Measurements from ENCODE around the gene SLIT3. TPM values are rescaled to one million over a fixed set of nuclear protein-coding genes. Genes with fewer than 3 reads are reported as not detected.

Gene SLIT3
- total RNA-seq, 4 donors from 2014 or later, result 0.97 to 6.1 (median 3.4) TPM

DNA sequence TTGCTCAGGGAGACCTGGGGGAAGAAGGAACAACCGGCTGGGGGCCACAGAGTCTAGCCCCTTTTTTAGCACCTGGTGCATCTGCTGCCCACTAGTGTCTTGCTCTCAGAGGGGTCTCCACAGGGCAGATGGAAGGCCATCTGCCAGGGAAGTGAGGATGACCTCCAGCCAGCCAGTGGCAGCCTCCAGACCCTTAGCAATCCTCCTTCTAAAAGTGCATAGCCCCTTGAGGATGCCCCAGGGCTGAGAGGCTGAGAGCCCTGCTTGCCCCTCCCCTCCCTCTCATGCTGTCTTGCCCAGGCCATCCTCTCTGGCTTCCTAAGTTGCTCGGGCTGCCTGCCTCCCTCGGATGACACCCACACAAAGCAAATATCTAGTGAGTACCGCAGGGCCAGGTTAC, 640.2 kb downstream of the SLIT3 start:
- no peak overlapping the region for H3K4me3 ChIP-seq
- H3K27me3 ChIP-seq, result no peaks in the 10 kb centered on the region
- DNase-seq (no peak), ATAC-seq (no peak)
- no peak overlapping the region for H3K27ac ChIP-seq
- H3K4me1 ChIP-seq, result no peaks in the 10 kb centered on the region
- in situ Hi-C loops (cut with MboI; ENCODE audit: low sequenced_read_pairs in 4 of 4) (no loop called here), intact Hi-C loops (cut with DNase I; ENCODE audit: low total_unique reads) (no loop called here)
- TF ChIP-seq POLR2A (IDR thresholded peaks at IDR 0.05) (no peak), CTCF (IDR thresholded peaks at IDR 0.05 in 4 of 5, conservative IDR thresholded peaks at IDR 0.05 in 1 of 5) (no peak)
- no peaks in the 10 kb centered on the region for H3K9me3 ChIP-seq
- H3K36me3 ChIP-seq, result no peaks in the 10 kb centered on the region

- in situ Hi-C loops (cut with MboI; ENCODE audit: low sequenced_read_pairs in 4 of 4) (no loop called here), intact Hi-C loops (cut with DNase I; ENCODE audit: low total_unique reads) (no loop called here)
- no peak overlapping the region for H3K27ac ChIP-seq
- TF ChIP-seq CTCF (IDR thresholded peaks at IDR 0.05 in 4 of 5, conservative IDR thresholded peaks at IDR 0.05 in 1 of 5), result no peak
- no peak for TF ChIP-seq POLR2A (IDR thresholded peaks at IDR 0.05)
- DNase-seq (no peak), ATAC-seq (no peak)
- H3K4me1 ChIP-seq, result no peaks in the 10 kb centered on the region
- no peak overlapping the region for H3K4me3 ChIP-seq
- no peaks in the 10 kb centered on the region for H3K9me3 ChIP-seq
- H3K27me3 ChIP-seq, result no peaks in the 10 kb centered on the region
- H3K36me3 ChIP-seq, result no peaks in the 10 kb centered on the region
These were observed 641.6 kb downstream of the SLIT3 start for GRCh38 chr5:168659286-168659847.

GRCh38 chr5:168658394-168658793, 642.5 kb downstream of the SLIT3 start:
- Histone ChIP-seq H3K36me3 (no peaks in the 10 kb centered on the region), H3K27ac (no peak overlapping the region), H3K4me1 (no peaks in the 10 kb centered on the region), H3K9me3 (no peaks in the 10 kb centered on the region), H3K27me3 (no peaks in the 10 kb centered on the region), H3K4me3 (no peak overlapping the region)
- in situ Hi-C loops (cut with MboI; ENCODE audit: low sequenced_read_pairs in 4 of 4), result no loop called here
- DNase-seq (no peak), ATAC-seq (no peak)
- TF ChIP-seq CTCF (IDR thresholded peaks at IDR 0.05 in 4 of 5, conservative IDR thresholded peaks at IDR 0.05 in 1 of 5) (no peak), POLR2A (IDR thresholded peaks at IDR 0.05) (no peak)
- intact Hi-C loops (cut with DNase I; ENCODE audit: low total_unique reads), result no loop called here

DNA sequence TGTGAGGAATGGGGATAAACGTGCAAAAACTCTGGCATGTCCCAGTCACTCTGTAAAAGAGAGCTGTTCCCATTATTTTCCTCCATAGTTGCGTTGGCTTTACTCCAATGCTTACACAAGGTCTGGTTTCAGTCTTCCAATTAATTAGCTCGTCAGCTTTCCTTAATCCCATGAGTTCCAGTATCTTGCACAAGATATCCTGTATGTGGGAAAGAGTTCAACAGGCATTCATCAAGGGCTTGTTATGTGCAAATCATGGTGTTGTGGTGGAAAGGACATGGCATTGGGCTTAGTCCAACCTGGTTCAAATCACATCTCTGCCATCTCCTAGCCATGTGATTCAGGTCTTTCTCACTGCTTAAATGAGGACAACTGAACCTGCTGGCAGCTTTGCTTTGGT, 644.3 kb downstream of the SLIT3 start:
- Histone ChIP-seq H3K36me3 (no peaks in the 10 kb centered on the region), H3K27me3 (no peaks in the 10 kb centered on the region), H3K4me3 (no peak overlapping the region), H3K9me3 (no peaks in the 10 kb centered on the region), H3K4me1 (no peaks in the 10 kb centered on the region), H3K27ac (no peak overlapping the region)
- ATAC-seq (peak in 1 of 2 donors; percentile 39), DNase-seq (no peak)
- in situ Hi-C loops (cut with MboI; ENCODE audit: low sequenced_read_pairs in 4 of 4) (no loop called here), intact Hi-C loops (cut with DNase I; ENCODE audit: low total_unique reads) (no loop called here)
- TF ChIP-seq POLR2A (IDR thresholded peaks at IDR 0.05) (no peak), CTCF (IDR thresholded peaks at IDR 0.05 in 4 of 5, conservative IDR thresholded peaks at IDR 0.05 in 1 of 5) (no peak)

- ATAC-seq (no peak), DNase-seq (no peak)
- Histone ChIP-seq H3K36me3 (no peaks in the 10 kb centered on the region), H3K4me1 (no peaks in the 10 kb centered on the region), H3K9me3 (no peaks in the 10 kb centered on the region), H3K27me3 (no peaks in the 10 kb centered on the region), H3K27ac (no peak overlapping the region), H3K4me3 (no peak overlapping the region)
- TF ChIP-seq CTCF (IDR thresholded peaks at IDR 0.05 in 4 of 5, conservative IDR thresholded peaks at IDR 0.05 in 1 of 5) (no peak), POLR2A (IDR thresholded peaks at IDR 0.05) (no peak)
- in situ Hi-C loops (cut with MboI; ENCODE audit: low sequenced_read_pairs in 4 of 4) (no loop called here), intact Hi-C loops (cut with DNase I; ENCODE audit: low total_unique reads) (no loop called here)
These were observed 645.6 kb downstream of the SLIT3 start for GRCh38 chr5:168655316-168655715.

Measured in gastrocnemius medialis (tissue), 4 donors.